ENCODE data around the gene SASH3.

DNA sequence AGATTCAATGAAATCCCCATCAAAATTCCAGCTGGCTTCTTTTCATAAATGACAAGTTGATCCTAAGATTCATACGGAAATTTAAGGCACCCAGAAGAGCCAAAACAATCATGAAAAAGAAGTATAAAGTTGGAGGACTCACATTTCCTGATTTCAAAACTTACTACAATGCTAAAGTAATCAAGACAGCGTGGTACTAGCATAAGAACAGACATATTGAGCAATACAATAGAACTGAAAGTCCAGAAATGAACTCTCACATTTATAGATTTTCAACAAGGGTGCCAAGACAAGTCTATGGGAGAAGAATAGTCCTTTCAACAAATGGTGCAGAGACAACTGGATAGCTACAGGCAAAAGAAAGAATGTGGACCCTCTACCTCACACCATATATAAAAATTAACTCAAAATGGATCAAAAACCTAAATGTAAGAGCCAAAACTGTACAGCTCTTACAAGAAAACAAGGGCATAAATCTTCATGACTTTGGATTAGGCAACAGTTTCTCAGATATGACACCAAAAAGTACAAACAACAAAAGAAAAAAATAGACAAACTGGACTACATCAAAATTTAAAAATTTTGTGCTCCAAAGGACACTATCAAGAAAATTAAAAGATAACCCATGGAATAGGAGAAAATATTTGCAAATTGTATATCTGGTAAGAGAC lies 28.5 kb downstream of the SASH3 start:
- no peak for TF ChIP-seq POLR2A (IDR thresholded peaks at IDR 0.05; ENCODE audit: low read depth, low read length)
- no peak for TF ChIP-seq POLR2AphosphoS5 (IDR thresholded peaks at IDR 0.05; ENCODE audit: low read depth, low read length)
- TF ChIP-seq SPI1 (IDR thresholded peaks at IDR 0.05; ENCODE audit: low read depth, low read length): no peak
- TF ChIP-seq TAF1 (IDR thresholded peaks at IDR 0.05; ENCODE audit: low read depth, low read length): no peak
- TF ChIP-seq PAX5 (IDR thresholded peaks at IDR 0.05; ENCODE audit: insufficient read depth, low read length, severe bottlenecking): no peak
